Measurements from ENCODE around the gene OAT. TPM values are rescaled to one million over a fixed set of nuclear protein-coding genes. Genes with fewer than 3 reads are reported as not detected.

The OAT gene
- total RNA-seq, result 42.7 TPM

GRCh38 chr10:124418726-124419501, at the start of gene OAT:
TSS of gene OAT (minus strand) at chr10:124418923. CDS start at chr10:124412171, 6,752 bp downstream.
- peak; percentile 95 for DNase-seq (ENCODE audit: low spot score)
- ATAC-seq, result peak; percentile 93

GRCh38 chr10:124467165-124467564, 48.4 kb upstream of the OAT start:
- ATAC-seq (no peak), DNase-seq (ENCODE audit: low spot score) (no peak)

GRCh38 chr10:124465777-124466488, 47.2 kb upstream of the OAT start:
- no peak for DNase-seq (ENCODE audit: low spot score)
- ATAC-seq, result no peak

DNA sequence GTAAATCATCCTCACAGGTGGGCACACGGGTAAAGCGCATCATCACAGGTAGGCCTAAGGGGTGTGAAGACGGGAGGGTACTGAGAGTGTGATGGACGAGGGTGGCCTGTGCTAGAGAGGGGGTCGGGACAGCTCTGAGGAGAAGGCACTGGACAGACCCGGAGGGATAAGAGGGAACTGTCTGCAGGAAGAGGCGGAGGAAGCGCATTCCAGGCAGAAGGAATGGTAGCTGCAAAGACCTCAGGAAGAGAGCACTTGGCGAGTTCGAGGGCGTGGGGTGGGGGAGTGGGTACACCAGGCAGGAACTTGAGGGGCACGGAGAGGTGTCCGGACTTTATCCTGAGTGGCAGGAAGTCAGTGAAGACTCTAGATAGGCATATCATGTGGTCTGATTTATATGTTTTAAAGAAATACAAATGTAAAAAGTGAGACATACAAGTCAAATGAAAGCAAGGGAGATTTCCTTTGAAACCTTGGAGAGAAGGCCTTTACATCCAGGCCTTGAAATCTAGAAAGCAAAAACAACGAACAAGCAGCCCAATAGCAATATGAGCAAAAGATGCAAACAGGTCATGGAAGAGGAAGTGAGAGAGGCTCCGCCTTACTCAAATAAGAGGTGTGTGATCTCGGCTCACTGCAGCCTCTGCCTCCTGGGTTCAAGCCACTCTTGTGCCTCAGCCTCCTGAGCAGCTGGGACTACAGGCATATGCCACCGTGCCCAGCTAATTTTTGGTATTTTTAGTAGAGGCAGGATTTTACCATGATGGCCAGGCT, 46.5 kb upstream of the OAT start:
- DNase-seq (ENCODE audit: low spot score) (no peak), ATAC-seq (no peak)

DNA sequence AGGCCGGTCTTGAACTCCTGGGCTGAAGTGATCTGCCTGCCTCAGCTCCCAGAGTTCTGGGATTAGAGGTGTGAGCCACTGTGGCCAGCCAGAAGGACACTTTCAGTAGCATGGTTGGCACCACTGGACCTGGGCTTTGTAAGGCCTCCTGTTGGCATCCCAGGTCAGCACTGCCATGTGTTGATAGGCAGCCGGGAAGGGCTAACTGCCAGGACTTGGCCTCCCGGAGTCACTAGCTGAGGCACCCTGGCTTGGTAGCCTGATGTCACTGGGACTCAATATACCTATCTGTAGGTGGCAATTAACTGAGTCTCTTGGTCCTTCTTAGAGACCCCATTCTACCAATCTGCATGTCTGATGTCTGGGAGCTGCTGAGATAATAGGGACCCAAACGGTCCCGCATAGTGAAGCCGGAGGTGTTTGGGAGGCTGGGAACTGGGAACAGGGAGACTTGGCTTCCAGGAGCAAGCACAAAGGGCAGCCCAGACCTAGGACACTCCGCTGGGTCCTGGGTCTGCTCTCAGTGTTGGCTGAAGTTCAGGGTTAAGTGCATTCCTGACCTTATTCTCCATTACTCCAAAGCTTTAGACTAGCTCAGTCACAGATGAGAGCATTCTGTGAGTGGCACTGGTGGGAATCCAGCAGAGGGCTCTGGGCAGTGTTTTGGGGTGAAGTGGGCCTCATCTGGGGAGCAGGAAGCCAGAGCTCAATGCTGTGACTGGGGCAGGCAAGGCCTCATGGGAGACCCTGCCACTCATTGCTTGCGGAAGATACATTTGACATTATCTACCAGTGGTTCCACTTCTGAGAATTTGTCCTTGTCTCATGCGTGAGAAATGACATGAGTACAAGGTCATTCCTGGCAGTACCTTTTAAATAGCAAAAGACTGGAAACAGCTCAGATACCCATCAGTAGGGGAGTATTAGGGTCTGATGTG, 45.6 kb upstream of the OAT start:
- DNase-seq (ENCODE audit: low spot score) (peak; percentile 73), ATAC-seq (peak; percentile 36)

DNA sequence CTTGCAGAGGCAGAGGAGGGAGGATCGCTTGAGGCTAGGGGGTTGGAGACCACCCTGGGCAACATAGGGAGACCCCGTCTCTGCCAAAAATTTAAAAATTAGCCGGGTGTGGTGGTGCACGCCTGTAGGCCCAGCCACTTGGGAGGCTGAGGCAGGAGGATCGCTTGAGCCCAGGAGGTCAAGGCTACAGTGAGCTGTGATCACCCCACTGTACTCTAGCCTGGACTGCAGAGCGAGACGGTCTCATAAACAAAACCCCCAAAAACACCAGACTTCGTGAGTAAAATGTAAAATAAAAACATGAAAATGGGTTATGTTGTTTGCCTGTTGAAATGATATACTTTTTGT, 43.6 kb upstream of the OAT start:
- no peak for DNase-seq (ENCODE audit: low spot score)
- ATAC-seq, result no peak

- DNase-seq (ENCODE audit: low spot score) (peak; percentile 90), ATAC-seq (peak; percentile 91)
These were observed 43.1 kb upstream of the OAT start, which contains the start of gene LHPP for GRCh38 chr10:124461642-124462347. TSS of gene LHPP (plus strand) at chr10:124461823. CDS start at chr10:124461863, 40 bp downstream.

DNA sequence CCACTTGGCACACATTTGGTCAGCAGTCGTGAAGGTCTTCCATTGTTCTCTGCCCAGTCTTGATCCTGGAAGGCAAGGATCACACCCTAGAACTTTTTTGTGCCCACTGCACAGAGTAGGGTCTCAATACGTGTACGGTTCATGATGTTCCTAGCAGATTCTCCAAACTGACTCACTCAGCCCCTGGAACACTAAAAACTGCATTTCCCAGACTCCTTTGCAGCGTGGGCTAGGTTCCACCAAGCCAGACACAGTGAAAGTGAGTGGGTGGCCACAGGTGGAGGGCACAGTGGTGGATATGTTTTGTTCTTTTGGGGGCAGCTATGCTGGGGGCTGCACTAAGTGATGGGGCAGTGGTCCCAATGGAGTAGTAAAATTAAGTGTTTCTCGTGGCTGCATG, 41.4 kb upstream of the OAT start:
- ATAC-seq (no peak), DNase-seq (ENCODE audit: low spot score) (no peak)

DNA sequence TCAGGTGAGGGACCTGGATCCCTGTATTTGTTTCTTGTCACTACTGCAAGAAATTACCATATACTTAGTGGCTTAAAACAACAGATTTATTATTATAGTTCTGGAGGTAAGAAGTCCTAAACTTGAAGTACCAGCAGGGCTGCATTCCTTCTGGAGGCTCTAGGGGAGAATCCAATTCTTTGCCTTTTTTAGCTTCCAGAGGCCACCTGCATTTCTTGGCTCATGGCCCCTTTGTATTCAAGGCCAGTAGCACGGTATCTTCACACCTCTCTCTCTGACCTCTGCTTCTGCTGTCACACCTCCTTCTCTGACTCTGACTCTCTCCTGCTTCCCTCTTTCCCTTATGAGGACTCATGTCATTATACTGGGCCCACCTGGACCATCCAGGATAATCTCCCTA, 40.7 kb upstream of the OAT start:
- DNase-seq (ENCODE audit: low spot score), result no peak
- ATAC-seq, result no peak

- DNase-seq (ENCODE audit: low spot score) (no peak), ATAC-seq (no peak)
These were observed 40.2 kb upstream of the OAT start for GRCh38 chr10:124458889-124459288.

GRCh38 chr10:124458473-124458872, 39.8 kb upstream of the OAT start:
- no peak for ATAC-seq
- no peak for DNase-seq (ENCODE audit: low spot score)

- DNase-seq (ENCODE audit: low spot score) (no peak), ATAC-seq (no peak)
These were observed 36.7 kb upstream of the OAT start for GRCh38 chr10:124455441-124455840.

DNA sequence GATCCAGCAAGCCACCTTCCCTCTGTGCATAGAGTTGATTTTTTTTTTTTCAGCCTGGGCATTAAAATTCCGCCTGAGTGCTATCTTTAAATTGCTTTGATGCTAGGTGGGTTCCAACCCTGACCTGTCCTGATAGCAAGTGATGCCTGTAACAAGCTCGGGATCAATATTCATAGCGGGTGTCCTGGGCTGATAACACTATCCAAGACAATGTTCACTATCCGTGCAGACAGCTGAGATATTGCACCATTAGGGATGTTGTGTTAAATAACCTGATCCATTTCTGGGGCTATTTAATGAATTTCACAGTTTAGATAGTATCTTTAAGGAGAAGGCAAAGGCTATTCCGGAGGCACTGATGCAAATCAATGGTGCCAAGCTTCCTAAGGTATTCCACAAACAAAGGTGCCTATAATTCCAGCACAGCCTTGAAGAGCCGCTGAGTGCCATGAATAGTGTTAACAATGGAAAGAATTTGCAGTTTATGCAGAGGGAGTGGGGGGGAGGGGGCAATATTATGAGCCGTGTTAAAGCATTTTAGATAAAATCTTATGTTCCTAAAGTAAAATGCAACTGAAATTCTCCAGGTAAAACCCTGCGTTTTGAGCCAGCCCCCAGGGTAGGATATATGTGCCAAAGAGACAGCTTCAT, 35.4 kb upstream of the OAT start:
- ATAC-seq, result no peak
- DNase-seq (ENCODE audit: low spot score), result no peak

DNA sequence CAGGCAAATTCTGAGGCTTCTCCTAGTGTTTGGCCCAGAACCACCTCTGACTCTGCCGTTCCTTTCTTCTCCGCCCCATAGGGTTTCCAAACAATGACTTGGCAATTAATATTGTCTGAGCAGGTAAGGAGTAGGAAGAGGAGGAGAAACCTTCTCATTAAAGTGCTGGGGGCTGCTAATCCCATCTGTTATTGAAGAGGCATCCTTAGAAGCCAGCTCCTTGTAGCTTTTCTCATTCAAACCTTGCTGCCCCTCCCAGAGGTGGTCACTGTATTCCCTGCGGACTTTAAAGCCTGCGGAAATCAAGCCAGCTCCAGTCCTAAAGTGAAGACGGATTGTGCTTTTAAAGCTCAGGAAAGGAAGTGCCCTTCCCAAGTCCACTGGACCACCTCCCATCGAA, 32.6 kb upstream of the OAT start:
- DNase-seq (ENCODE audit: low spot score), result no peak
- no peak for ATAC-seq

DNA sequence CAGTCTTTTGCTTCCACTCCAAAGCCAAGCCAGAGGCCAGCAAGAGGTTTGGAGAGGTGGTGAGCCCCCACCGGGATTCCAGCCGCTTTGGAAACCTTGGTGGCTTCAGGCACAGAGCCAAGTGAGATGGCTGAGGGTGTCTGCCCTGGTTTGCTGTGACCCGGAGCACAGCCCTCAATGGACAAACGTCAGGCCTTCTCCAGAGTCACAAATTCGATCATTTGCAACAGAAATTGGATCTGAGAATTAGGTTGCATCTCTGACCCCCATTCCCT, 32.0 kb upstream of the OAT start:
- ATAC-seq, result no peak
- no peak for DNase-seq (ENCODE audit: low spot score)

GRCh38 chr10:124450012-124450782, 31.5 kb upstream of the OAT start, which contains the start of gene NKX1-2:
TSS of gene NKX1-2 (minus strand) at chr10:124450035. CDS start at chr10:124449943, 92 bp downstream.
- no peak for DNase-seq (ENCODE audit: low spot score)
- ATAC-seq, result peak; percentile 53

- DNase-seq (ENCODE audit: low spot score), result no peak
- ATAC-seq, result peak; percentile 38
These were observed 30.7 kb upstream of the OAT start for GRCh38 chr10:124449170-124450011.

- ATAC-seq (no peak), DNase-seq (ENCODE audit: low spot score) (no peak)
These were observed 30.0 kb upstream of the OAT start for GRCh38 chr10:124448696-124449169.

Data from left lobe of liver (tissue), 2 donors.